Measurements from ENCODE around the gene SDHD. TPM values are rescaled to one million over a fixed set of nuclear protein-coding genes. Genes with fewer than 3 reads are reported as not detected.

The SDHD gene
- total and polyA plus RNA-seq, 9 of the 15 experiments (the other 6 are each of a cell fraction or from before 2014, with no cell fraction given): 150 to 1,225 (median 215) TPM

Other genes starting within 250 kb of the SDHD start
Only the 7 nearest of the 16 such genes appear.
- 98.3 and 110 TPM in 2 replicates for gene DLAT, start 61.5 kb upstream of the SDHD start, total RNA-seq (2014; rRNA removed)
- 130 and 140 TPM in 2 replicates for gene DLAT, start 61.5 kb upstream of the SDHD start, total RNA-seq (2014; rRNA removed; fragmentation: Illumina TruSeq; extraction: Trizol)
- 113 and 125 TPM in 2 replicates for gene DLAT, start 61.5 kb upstream of the SDHD start, total RNA-seq (2015; rRNA removed; fragmentation: Illumina TruSeq; extraction: Trizol)
- gene DLAT, start 61.5 kb upstream of the SDHD start, total RNA-seq (2021): 111 and 112 TPM in 2 replicates
- 95.1 and 105 TPM in 2 replicates for gene DLAT, start 61.5 kb upstream of the SDHD start, polyA plus RNA-seq (2011; rRNA removed)
- 129 and 152 TPM in 2 replicates for gene DLAT, start 61.5 kb upstream of the SDHD start, polyA plus RNA-seq (2014; fragmentation: Illumina TruSeq; extraction: Trizol)
- gene DLAT, start 61.5 kb upstream of the SDHD start, polyA plus RNA-seq (2014; fragmentation: Nextera tagmentation; extraction: Ambion mirVana): 10 to 100 TPM; 41.7 to 47.6 TPM
- 83.9 and 85.9 TPM in 2 replicates for gene DLAT, start 61.5 kb upstream of the SDHD start, polyA plus RNA-seq (2014; rRNA removed)
- gene PIH1D2, start 12.9 kb upstream of the SDHD start, total RNA-seq (2014; rRNA removed): 1.5 and 2.1 TPM in 2 replicates
- 3.3 and 3.5 TPM in 2 replicates for gene PIH1D2, start 12.9 kb upstream of the SDHD start, total RNA-seq (2014; rRNA removed; fragmentation: Illumina TruSeq; extraction: Trizol)
- gene PIH1D2, start 12.9 kb upstream of the SDHD start, total RNA-seq (2015; rRNA removed; fragmentation: Illumina TruSeq; extraction: Trizol): 1.7 and 3.0 TPM in 2 replicates
- gene PIH1D2, start 12.9 kb upstream of the SDHD start, total RNA-seq (2021): 1.3 and 1.5 TPM in 2 replicates
- 1.8 and 3.8 TPM in 2 replicates for gene PIH1D2, start 12.9 kb upstream of the SDHD start, polyA plus RNA-seq (2011; rRNA removed)
- gene PIH1D2, start 12.9 kb upstream of the SDHD start, polyA plus RNA-seq (2014; fragmentation: Illumina TruSeq; extraction: Trizol): 2.5 and 2.8 TPM in 2 replicates
- 1 to 10 TPM; 3.9 to 5.4 TPM for gene PIH1D2, start 12.9 kb upstream of the SDHD start, polyA plus RNA-seq (2014; fragmentation: Nextera tagmentation; extraction: Ambion mirVana)
- gene PIH1D2, start 12.9 kb upstream of the SDHD start, polyA plus RNA-seq (2014; rRNA removed): 1.2 and 1.6 TPM in 2 replicates
- 26.8 and 28.2 TPM in 2 replicates for gene NKAPD1, start 12.6 kb upstream of the SDHD start, total RNA-seq (2014; rRNA removed)
- 49.7 and 62.0 TPM in 2 replicates for gene NKAPD1, start 12.6 kb upstream of the SDHD start, total RNA-seq (2014; rRNA removed; fragmentation: Illumina TruSeq; extraction: Trizol)
- 54.1 and 56.6 TPM in 2 replicates for gene NKAPD1, start 12.6 kb upstream of the SDHD start, total RNA-seq (2015; rRNA removed; fragmentation: Illumina TruSeq; extraction: Trizol)
- 25.7 and 28.1 TPM in 2 replicates for gene NKAPD1, start 12.6 kb upstream of the SDHD start, total RNA-seq (2021)
- gene NKAPD1, start 12.6 kb upstream of the SDHD start, polyA plus RNA-seq (2011; rRNA removed): 21.8 and 31.9 TPM in 2 replicates
- gene NKAPD1, start 12.6 kb upstream of the SDHD start, polyA plus RNA-seq (2014; fragmentation: Illumina TruSeq; extraction: Trizol): 50.7 and 73.5 TPM in 2 replicates
- gene NKAPD1, start 12.6 kb upstream of the SDHD start, polyA plus RNA-seq (2014; fragmentation: Nextera tagmentation; extraction: Ambion mirVana): 10 to 100 TPM; 14.1 to 18.3 TPM
- 29.3 and 45.9 TPM in 2 replicates for gene NKAPD1, start 12.6 kb upstream of the SDHD start, polyA plus RNA-seq (2014; rRNA removed)
- 145 and 209 TPM in 2 replicates for gene TIMM8B, start 117 bp upstream of the SDHD start, total RNA-seq (2014; rRNA removed)
- gene TIMM8B, start 117 bp upstream of the SDHD start, total RNA-seq (2014; rRNA removed; fragmentation: Illumina TruSeq; extraction: Trizol): 108 and 117 TPM in 2 replicates
- 106 and 117 TPM in 2 replicates for gene TIMM8B, start 117 bp upstream of the SDHD start, total RNA-seq (2015; rRNA removed; fragmentation: Illumina TruSeq; extraction: Trizol)
- gene TIMM8B, start 117 bp upstream of the SDHD start, total RNA-seq (2021): 104 and 113 TPM in 2 replicates
- 124 and 175 TPM in 2 replicates for gene TIMM8B, start 117 bp upstream of the SDHD start, polyA plus RNA-seq (2011; rRNA removed)
- 95.8 and 105 TPM in 2 replicates for gene TIMM8B, start 117 bp upstream of the SDHD start, polyA plus RNA-seq (2014; fragmentation: Illumina TruSeq; extraction: Trizol)
- 100 to 1,000 TPM; 325 to 338 TPM for gene TIMM8B, start 117 bp upstream of the SDHD start, polyA plus RNA-seq (2014; fragmentation: Nextera tagmentation; extraction: Ambion mirVana)
- gene TIMM8B, start 117 bp upstream of the SDHD start, polyA plus RNA-seq (2014; rRNA removed): 200 and 208 TPM in 2 replicates
- gene IL18, start 77.2 kb downstream of the SDHD start, total RNA-seq (2014; rRNA removed): 3.3 and 5.4 TPM in 2 replicates
- gene IL18, start 77.2 kb downstream of the SDHD start, total RNA-seq (2014; rRNA removed; fragmentation: Illumina TruSeq; extraction: Trizol): 7.9 and 9.0 TPM in 2 replicates
- 7.4 and 8.0 TPM in 2 replicates for gene IL18, start 77.2 kb downstream of the SDHD start, total RNA-seq (2015; rRNA removed; fragmentation: Illumina TruSeq; extraction: Trizol)
- 3.5 and 6.0 TPM in 2 replicates for gene IL18, start 77.2 kb downstream of the SDHD start, total RNA-seq (2021)
- 2.2 and 4.1 TPM in 2 replicates for gene IL18, start 77.2 kb downstream of the SDHD start, polyA plus RNA-seq (2011; rRNA removed)
- 10.0 TPM in 2 replicates for gene IL18, start 77.2 kb downstream of the SDHD start, polyA plus RNA-seq (2014; fragmentation: Illumina TruSeq; extraction: Trizol)
- 1 to 10 TPM; 5.9 to 6.1 TPM for gene IL18, start 77.2 kb downstream of the SDHD start, polyA plus RNA-seq (2014; fragmentation: Nextera tagmentation; extraction: Ambion mirVana)
- gene IL18, start 77.2 kb downstream of the SDHD start, polyA plus RNA-seq (2014; rRNA removed): 7.4 and 8.9 TPM in 2 replicates
- 0.65 TPM in 1 of 2 replicates, not detected in the other for gene TEX12, start 80.5 kb downstream of the SDHD start, total RNA-seq (2014; rRNA removed)
- 0.73 and 1.0 TPM in 2 replicates for gene TEX12, start 80.5 kb downstream of the SDHD start, total RNA-seq (2014; rRNA removed; fragmentation: Illumina TruSeq; extraction: Trizol)
- gene TEX12, start 80.5 kb downstream of the SDHD start, total RNA-seq (2015; rRNA removed; fragmentation: Illumina TruSeq; extraction: Trizol): 0.45 and 0.91 TPM in 2 replicates
- gene TEX12, start 80.5 kb downstream of the SDHD start, total RNA-seq (2021): 0.31 and 0.62 TPM in 2 replicates
- 0.10 and 0.28 TPM in 2 replicates for gene TEX12, start 80.5 kb downstream of the SDHD start, polyA plus RNA-seq (2011; rRNA removed)
- 0.39 and 0.61 TPM in 2 replicates for gene TEX12, start 80.5 kb downstream of the SDHD start, polyA plus RNA-seq (2014; fragmentation: Illumina TruSeq; extraction: Trizol)
- 1 to 10 TPM; 1.4 to 2.3 TPM for gene TEX12, start 80.5 kb downstream of the SDHD start, polyA plus RNA-seq (2014; fragmentation: Nextera tagmentation; extraction: Ambion mirVana)
- 0.20 and 0.28 TPM in 2 replicates for gene TEX12, start 80.5 kb downstream of the SDHD start, polyA plus RNA-seq (2014; rRNA removed)
- gene BCO2, start 88.6 kb downstream of the SDHD start, total RNA-seq (2014; rRNA removed): 0.69 TPM in 1 of 2 replicates, not detected in the other
- 0.54 and 1.0 TPM in 2 replicates for gene BCO2, start 88.6 kb downstream of the SDHD start, total RNA-seq (2014; rRNA removed; fragmentation: Illumina TruSeq; extraction: Trizol)
- 0.91 and 1.4 TPM in 2 replicates for gene BCO2, start 88.6 kb downstream of the SDHD start, total RNA-seq (2015; rRNA removed; fragmentation: Illumina TruSeq; extraction: Trizol)
- gene BCO2, start 88.6 kb downstream of the SDHD start, total RNA-seq (2021): 0.42 and 0.60 TPM in 2 replicates
- 0.52 and 0.58 TPM in 2 replicates for gene BCO2, start 88.6 kb downstream of the SDHD start, polyA plus RNA-seq (2011; rRNA removed)
- gene BCO2, start 88.6 kb downstream of the SDHD start, polyA plus RNA-seq (2014; fragmentation: Illumina TruSeq; extraction: Trizol): 0.31 and 0.61 TPM in 2 replicates
- gene BCO2, start 88.6 kb downstream of the SDHD start, polyA plus RNA-seq (2014; fragmentation: Nextera tagmentation; extraction: Ambion mirVana): under 1 TPM; 0.21 to 0.24 TPM
- 0.64 and 0.90 TPM in 2 replicates for gene BCO2, start 88.6 kb downstream of the SDHD start, polyA plus RNA-seq (2014; rRNA removed)

All from K562 (cell line).